Activated CD4-positive, alpha-beta T cell treated with anti-CD3 and anti-CD28 coated beads, Interleukin-2, amount 50 U/mL, for 16 hours (primary cell): Measurements from ENCODE around the gene TDRD9.

Experiments used
- DNase-seq: peaks from one replicate; pipeline ENCODE4 v3.0.0-alpha.2; 2020

TDRD9 gene

DNA sequence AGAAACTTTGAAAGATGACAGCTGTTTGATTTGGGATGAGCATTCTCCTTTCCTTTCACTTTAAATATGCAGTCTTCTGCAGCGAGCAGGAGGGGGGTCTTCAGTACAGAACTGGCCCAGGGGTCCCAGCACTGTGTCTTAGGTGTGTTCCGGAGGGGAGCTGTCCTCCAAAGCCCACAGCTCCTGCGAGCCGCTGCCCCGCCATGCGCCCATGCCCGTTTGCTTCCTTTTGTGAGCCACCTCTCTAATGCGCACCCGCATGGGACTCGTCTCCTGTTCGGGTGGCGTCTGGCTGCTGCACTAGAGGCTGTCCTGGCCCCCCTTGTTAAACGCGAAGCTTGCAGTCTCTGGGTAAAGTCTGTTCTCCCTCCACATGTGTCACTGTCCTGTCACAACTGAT lies 108.8 kb downstream of the TDRD9 start:
- no peak for DNase-seq

- no peak for DNase-seq
Measured at GRCh38 chr14:104037903-104038302, 109.6 kb downstream of the TDRD9 start.

GRCh38 chr14:104039214-104039613 lies 111.0 kb downstream of the TDRD9 start:
- DNase-seq: no peak

GRCh38 chr14:104040539-104040938 lies 112.3 kb downstream of the TDRD9 start:
- DNase-seq: no peak

DNA sequence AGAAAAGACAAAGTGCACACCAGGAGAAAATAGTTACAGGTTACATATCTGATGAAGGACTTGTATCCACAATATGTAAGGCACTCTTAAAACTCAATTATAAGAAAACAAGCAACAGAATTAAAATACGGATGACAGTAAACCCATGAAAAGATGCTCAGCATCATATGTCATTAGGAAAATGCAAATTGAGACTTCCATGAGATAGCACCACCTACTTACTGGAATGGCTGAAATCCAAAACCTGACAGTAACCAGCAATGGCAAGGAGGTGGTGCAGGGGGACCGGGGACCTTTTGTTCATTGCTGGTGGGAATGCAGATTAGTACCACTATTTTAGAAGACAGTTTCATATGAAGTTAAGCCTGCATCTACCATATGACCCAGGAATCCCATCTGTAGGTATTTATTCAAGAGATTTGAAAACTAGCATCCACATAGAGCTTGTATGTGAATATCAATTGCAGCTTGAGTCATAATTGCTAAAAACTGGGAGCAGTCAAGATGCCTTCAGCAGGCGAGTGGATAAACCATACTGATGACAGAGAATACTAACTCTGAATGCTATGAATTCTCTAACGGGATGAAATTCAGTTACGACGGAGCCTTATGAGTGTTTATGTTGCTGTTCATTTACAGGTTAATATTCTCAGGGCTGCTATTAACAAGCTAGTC lies 113.3 kb downstream of the TDRD9 start:
- DNase-seq: no peak

DNA sequence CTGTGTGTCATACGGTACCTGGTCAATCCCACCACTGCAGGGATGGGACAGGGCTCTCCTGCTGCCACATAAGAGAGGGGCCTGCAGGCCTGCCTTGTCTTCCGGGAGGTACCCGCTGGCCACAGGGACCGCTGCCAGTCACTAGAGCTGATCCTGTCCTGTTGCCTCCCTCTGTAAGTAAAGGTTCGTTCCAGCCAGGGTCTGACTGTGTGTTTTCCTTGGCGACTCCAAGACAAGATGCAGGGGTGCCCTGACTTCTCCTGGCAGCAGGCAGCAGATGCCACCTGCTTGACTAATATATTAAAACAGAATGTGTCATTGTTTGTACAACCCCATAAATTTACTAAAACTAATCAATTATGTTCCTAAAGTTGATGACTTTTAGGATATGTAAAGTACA lies 115.8 kb downstream of the TDRD9 start:
- no peak for DNase-seq

- no peak for DNase-seq
Measured at GRCh38 chr14:104047761-104048160, 119.5 kb downstream of the TDRD9 start.

GRCh38 chr14:104048758-104049507 lies 120.7 kb downstream of the TDRD9 start:
- no peak for DNase-seq

GRCh38 chr14:104049576-104050240 lies 121.5 kb downstream of the TDRD9 start:
- no peak for DNase-seq

GRCh38 chr14:104051092-104051813 lies 123.0 kb downstream of the TDRD9 start:
- DNase-seq: no peak

DNA sequence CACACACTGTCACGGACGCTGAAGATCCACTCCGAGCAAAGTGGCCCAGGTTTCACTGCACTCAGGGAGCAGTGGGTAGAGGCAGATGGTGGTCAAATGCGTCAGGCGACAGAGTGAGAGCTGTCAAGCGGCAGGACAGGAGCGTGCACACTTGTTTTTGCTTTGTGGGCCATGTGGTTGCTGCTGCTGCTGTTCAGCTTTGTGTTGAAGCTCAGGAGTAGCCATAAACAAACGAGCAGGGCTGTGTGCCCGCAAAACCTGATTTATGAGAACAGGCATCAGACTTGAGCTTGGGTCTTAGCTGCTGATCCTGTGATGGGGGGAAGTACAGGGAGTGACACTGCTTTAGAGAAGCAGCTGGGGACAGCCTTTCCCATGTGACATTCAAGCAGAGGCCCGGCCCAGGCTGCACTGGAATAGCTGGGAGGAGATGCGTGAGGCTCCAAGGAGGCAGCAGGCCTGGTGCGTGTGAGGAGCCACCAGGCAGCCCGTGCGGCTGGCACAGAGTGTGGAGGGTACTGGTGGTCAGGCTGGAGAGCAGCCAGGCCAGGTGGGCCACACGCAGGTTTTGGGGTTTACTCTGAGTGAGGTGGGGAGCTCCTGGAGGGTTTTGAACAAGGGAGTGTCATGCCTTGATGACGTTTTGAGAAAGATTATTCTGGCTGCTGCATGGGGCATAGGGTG lies 126.1 kb downstream of the TDRD9 start:
- DNase-seq: no peak

DNA sequence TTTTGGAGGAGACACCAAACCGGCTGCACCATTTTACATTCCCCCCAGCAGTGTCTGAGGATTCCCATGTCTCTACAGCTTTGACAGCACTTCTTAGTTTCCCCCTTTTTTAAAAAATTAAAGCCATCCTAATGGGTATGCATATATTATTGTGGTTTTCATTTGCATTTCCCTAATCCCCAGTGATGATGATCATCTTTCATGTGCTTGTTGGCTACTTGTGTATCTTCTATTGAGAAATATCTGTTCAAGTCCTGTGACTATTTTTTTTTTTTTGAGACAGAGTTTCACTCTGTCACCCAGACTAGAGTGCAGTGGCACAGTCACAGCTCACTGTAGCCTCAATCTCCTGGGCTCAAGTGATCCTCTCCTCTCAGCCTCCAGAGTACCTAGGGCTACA lies 134.0 kb downstream of the TDRD9 start:
- DNase-seq: no peak

DNA sequence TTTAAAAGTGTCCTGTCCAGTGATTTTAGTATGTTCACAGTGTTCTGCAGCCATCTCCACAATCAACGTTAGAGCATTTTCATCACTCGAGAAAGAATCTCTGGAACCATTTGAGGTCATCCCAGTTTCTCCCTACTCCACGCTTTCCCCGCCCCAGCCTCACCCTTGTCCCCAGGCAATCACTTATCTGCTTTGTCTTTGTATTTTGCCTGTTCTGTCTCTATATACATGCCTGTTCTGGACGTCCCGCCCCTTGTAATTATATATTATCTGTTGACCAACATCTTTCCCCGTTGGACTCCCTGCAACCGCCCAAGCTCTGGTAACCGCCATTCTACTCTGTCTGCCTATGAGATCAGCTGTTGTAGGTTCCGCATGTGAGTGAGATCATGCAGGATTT lies 135.7 kb downstream of the TDRD9 start:
- no peak for DNase-seq

DNA sequence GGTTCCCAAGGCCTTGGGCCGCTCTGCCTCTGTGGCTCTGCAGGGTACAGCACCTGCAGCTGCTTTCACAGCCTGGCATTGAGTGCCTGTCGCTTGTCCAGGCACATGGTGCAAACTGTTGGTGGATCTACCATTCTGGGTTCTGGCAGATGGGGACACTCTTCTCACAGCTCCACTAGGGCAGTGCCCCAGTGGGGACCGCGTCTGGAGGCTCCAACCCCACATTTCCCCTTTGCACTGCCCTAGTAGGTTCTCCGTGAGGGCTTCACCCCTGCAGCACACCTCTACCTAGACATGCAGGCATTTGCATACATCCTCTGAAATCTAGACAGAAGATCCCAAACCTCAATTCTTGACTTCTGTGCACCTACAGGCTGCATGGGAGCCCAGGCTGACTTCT lies 138.0 kb downstream of the TDRD9 start:
- DNase-seq: no peak

GRCh38 chr14:104066719-104067295 lies 138.6 kb downstream of the TDRD9 start:
- no peak for DNase-seq

DNA sequence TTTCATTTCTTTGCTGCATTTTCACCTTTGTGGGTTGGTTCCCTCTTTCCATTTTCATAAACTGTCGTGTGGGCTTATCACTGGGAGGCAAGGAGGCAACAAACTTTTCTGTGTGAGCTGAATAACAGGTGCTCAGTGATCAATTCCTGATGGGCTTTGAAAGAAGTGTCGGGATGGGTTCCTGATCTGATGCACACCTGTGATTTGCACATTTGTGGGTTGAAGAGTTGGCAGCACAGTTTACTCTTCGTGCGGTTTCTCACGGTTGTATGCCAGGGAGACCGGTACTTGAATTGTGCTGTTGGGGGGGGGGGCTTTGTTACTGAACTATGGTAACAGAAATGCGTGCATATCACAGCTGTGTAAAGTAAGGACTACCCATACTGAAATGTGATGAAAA lies 141.3 kb downstream of the TDRD9 start:
- DNase-seq: no peak

DNA sequence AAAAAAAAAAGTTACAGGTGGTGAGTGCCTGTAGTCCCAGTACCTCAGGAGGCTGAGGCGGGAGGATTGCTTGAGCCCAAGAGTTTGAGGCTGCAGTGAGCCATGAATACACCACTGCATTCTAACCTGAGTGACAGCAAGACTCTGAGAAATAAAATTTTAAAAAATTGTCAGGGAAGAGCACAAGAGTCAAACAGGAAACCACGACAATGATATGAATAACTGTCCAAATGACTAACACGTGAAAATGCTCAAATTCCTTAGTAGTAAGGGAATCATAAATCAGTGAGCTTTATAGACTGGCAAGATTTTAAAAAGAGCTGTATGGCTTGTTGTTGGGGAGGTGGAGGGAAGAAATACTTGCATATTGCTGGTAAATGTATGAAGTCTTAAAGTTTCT lies 144.3 kb downstream of the TDRD9 start:
- DNase-seq: no peak

- no peak for DNase-seq
Measured at GRCh38 chr14:104073764-104074163, 145.5 kb downstream of the TDRD9 start.

GRCh38 chr14:104075530-104076151 lies 147.4 kb downstream of the TDRD9 start:
- no peak for DNase-seq

- DNase-seq: peak; percentile 52
Measured at GRCh38 chr14:104076743-104077142, 148.5 kb downstream of the TDRD9 start.

DNA sequence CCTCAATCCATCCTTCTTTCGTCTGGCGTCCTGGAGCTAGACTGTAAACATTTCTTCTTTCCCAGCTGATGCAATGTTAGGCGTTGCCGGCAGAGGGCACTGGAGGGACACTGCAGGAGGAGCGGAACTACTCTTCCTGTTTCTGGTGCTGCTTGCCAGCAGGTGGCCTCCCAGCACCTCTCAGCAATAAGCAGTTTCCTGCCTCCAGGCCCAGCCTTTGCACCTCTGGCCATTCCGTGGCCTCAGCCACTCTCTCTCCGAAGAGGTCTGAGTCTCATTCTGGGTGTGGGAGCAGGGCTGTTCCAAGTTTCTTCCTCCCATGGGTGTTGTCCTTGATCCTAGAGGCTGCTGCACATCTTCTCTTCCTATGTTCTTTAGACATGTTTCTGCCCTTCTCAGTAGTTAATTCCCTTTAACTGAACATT lies 149.8 kb downstream of the TDRD9 start:
- DNase-seq: peak; percentile 93
